Activated effector memory CD4-positive, alpha-beta T cell treated with Interleukin-2 at 50 U/mL for 16 hours (primary cell): Measurements from ENCODE around the gene RNASE4.
"Not testable (repeated sequence)": the region's sequence is repeated elsewhere in the genome, so short reads cannot be mapped to it uniquely, and the experiment has no call there.

ENCODE experiments used
- DNase-seq: peaks from one replicate; pipeline ENCODE4 v3.0.0-alpha.2; 2020

The RNASE4 gene

DNA sequence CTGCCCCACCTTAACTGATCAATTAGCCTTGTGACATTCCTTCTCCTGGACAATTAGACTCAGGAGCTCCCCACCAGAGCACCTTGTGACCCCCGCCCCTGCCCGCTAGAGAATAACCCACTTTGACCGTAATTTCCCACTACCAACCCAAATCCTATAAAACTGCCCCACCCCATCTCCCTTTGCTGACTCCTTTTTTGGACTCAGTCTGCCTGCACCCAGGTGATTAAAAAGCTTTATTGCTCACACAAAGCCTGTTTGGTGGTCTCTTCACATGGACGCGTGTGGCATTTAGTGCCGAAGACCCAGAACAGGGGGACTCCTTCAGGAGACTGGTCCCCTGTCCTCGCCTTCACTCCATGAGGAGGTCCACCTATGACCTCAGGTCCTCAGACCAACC, 16.6 kb downstream of the RNASE4 start:
- DNase-seq, result not testable (repeated sequence)

DNA sequence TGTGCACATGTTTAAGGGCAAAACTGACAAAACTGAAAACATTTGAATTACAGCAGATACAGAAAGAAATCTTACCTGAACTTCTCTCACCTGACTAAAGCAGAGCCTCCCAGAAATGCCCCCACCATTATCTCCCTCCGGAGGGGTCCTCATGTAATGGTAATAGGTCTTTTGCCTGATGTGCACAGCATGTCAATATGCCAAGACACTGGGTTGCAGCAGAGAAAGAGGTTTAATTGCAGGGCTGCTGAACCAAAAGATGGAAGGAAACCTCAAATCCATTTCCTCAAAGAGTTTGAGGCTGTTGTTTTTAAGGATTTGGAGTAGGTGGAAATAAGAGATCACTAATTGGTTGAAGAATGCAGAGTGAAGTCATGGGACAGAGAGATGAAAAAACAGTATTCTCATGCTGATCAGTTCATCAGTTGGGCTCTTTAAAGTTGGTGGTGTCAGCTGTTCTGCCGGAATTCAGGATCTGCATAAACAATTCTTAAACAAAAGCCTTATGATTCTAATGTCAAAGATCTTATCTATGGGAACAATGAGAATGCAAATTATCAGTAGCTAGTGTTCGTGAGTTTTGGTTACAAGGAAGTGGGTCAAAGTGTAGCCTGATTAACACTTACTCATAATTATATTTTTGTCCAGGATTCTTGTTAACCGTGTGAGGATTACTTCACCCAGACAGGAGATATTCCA, 22.4 kb downstream of the RNASE4 start:
- no peak for DNase-seq

DNA sequence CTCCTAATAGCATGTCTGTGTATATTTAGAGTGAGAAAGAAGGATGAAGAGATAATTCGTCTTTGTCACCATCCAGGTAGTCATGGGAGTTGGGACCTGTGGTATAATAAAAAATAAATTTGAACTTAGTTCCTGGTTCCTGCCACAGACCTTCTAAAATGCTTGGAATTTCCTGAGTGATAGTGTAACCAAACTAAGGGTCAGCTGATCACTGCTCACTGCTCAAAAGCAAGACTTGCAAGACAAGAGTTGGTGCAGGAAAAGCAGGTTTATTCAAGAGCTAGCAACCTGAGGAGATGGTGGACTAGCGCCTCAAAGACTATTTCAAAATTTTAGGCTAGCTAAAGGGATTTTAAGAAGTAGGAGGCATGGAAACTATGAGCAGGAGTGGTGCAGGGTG, 23.3 kb downstream of the RNASE4 start:
- DNase-seq, result no peak

DNA sequence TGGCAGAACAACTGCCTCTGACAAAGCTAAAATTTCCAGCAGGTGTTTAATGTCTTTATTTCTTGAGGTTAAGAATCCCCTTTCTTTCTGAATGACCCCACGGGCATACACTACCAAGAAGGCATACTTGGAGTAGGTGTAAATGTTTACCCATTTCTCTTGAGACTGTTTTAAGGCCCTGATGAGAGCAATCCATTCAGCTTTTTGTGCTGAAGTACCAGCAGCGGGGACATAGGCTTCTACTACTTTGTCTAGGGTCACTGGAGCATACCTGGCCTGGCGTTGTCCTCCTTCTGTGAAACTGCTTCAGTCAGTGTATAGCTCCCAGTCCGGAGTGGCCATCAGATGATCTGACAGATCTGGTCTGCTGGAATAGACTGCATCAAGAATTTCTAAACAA, 26.9 kb downstream of the RNASE4 start:
- no peak for DNase-seq

DNA sequence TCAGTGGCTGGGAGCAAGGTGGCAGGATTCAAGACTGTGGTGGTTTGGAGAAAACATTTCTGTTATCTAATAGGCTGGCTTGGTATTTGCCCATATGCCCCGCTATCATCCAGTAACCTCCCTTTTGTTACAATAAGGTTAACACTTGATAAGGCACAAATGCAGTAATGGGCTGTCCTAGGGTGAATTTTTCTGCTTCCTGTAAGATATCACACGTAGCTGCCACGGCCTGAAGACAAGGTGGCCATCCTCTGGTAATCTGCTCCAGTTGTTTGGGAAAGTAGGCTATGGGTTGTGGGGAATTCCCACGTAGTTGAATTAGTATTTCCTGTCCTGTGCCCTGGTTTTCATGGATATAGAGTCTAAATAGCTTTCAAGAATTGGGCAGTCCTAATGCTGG, 27.3 kb downstream of the RNASE4 start:
- no peak for DNase-seq

DNA sequence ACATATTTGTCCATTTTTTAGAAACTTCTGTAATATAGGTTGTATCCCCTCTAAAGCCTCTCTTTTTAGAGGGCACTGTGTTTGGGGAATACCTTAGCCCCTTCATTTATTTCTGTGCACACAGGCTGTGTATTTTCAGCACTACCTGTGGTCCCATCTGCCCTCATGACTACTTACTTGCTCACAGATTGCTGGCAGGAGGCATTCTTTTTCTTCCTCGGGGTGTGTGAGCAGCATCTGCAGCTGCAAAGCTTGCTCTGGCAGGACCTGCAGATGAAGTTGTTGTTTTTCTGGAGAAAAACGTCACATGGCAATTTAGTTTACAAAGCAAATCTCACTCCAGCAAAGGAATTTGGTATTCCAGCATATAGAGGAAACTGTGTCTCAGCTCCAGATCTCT, 28.5 kb downstream of the RNASE4 start:
- no peak for DNase-seq

DNA sequence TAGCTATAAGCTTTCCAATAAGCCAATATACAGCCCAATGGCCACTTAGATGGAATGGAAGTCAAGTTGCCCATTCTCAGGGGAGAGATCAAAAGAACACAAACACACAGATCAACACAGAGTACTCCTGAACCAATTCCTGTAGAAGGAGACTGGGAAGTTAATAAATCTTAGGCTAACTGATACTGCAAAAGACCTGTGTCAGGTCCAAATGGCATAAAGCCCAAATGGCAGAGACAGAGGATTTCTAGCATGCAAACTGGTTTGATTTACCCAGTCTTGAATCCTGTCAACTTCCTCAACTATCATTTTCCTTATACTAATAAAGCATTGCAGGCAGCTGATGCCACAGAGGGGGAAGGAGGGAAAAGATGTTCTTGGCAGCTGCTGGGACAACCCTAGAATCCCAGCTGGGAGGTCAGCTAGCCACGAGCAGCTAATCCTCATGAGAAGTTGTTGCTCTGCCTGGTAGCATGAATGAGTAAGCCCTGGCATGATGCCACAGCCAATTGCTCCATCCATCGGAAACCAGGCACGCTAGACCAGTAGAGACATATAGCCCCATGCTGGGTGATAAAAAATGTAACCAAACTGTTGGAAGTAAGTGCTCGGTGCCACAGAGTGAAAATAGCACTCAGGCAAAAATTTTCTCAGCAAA, 30.4 kb downstream of the RNASE4 start:
- DNase-seq, result no peak

DNA sequence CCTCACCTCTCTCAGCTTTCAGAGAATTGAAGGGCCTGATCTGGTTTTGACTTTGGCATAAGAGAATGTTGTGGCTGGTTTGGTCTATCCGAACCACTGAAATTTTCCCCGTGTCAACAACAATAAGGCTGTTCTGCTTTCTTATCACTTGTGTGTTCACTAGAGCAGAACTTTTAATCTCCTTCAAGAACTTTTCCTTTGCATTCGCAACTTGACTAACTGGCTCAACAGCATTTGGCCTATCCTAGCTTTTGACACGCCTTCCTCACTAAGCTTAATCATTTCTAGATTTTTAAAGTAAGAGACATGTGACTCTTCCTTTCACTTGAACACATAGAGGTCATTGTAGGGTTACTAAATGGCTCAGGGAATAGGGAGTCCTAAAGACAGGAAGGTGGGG, 35.4 kb downstream of the RNASE4 start:
- DNase-seq, result no peak

DNA sequence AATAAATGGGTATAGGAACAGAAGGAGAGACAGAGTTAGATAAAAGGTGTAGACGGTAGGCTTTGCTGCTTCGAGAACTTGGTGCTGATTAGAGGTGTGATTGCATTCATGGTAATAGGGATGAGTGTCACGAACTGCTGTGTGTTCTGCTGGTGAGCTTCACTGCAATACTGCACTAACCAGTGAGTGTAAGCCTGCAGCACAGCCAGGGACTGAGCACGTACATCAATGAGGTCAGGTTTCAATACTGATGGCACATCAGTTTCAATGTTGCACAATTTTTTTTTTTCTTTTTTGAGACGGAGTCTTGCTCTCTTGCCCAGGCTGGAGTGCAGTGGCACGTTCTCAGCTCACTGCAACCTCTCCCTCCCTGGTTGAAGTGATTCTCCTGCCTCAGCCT, 36.4 kb downstream of the RNASE4 start:
- DNase-seq, result no peak

DNA sequence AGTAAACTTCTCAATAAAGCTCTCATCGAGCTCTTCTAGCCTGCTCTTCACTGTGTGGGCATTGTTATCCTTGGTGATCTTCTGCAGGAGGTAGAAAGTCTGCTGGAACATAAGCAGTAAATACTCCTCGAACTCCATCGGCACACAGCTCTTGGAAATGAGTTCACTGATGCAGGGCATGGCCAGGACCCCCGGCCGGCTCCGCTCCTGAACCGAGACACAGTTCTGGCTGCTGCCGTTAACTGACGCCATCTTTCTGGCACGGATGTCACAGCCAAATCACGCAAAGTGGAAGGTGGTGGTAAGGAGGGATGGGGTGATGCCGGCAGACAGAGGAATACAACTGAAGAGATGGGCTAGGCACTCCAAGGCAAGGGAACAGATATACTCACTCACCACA, 37.7 kb downstream of the RNASE4 start:
- DNase-seq, result no peak

DNA sequence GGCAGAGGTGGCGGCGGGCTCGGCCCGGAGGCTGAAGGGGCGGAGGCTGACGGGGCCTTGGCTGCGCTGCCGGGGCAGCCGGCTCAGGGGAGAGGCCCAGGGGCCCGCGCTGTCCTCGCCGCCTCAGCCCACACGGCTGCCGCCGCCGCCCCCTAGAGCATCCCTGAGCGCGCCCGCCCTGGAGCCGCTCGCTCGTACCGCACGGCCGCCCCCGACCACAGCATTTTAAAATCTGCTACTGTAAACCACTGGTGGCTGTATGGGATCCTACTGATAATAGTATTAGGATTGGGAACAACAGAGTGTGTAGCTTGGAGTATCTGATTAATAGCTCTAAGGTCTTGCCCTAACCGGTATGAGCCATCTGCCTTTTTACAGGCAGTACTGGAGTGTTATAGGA, 39.1 kb downstream of the RNASE4 start:
- DNase-seq, result no peak

DNA sequence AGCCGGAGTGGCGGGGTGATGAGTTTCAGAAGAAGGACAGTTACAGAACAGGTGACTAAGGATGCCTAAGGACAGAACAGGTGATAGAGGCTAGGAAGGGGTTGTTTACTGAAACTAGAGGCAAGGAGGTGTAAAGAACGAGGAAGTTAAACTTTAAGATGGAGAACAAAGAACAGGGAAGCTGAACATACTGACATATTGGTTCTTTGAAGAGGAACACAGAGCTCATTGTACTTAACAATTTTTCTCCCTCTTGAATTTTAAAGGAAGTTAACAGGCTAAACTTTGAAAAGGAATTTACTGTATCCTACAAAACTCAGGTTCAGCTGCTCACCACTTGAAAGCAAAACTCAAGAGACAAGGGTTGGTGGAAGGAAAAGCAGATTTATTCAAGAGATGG, 41.8 kb downstream of the RNASE4 start:
- DNase-seq, result not testable (repeated sequence)

DNA sequence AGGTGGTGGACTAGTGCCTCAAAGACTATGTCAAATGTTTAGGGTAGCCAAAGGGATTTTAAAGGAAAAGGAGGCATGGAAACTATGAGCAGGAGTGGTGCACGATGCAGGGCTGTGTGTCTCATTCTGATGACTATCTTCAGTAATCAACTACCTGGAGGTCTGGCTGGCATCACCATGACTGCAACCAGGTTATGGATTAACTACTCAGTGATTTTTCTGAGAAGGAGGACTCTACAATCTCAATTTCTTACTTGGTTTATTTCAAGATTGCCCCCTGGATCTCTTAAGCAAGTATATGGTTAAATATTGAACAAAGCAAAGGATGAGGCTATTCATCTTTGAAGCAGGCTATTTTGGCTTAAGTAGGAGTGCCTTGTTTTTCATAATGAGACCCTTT, 42.2 kb downstream of the RNASE4 start:
- no peak for DNase-seq

DNA sequence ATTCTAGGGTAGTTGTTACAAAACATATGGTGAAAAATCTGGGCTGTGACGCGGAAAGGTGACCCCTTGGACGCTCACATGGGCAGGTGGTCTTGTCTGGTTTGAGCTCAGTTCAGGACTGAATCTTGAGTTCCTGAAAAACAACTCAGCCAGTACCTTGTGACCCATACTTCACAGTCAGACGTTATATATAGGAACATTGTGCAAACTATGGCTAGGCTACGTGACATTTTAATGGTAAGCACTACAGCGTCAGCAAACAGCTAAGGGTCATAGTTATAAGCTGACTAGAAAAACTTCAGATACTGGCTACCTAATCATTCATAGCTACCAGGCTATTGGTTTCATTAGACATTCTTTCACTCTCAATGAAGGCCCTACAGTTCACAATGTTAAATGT, 46.5 kb downstream of the RNASE4 start:
- DNase-seq, result no peak

DNA sequence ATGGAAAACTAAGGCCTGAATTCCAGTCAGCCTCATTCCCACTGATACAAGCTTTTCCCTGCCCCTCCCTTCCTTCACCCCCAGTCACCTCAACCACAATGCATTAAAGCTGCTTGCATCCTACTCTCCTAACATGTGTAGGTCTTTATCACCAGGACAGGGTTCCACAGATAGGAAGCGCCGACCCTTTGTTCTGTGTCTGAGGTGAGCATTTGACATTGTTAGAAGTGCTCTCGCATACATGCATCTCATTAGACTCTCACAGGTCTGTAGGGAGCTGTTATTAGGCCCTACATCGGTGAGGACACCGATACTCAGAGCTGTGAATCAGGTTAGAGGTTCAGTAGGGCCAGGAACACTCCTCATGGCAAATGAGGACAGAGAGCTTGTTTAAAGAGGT, 48.1 kb downstream of the RNASE4 start:
- DNase-seq, result no peak

DNA sequence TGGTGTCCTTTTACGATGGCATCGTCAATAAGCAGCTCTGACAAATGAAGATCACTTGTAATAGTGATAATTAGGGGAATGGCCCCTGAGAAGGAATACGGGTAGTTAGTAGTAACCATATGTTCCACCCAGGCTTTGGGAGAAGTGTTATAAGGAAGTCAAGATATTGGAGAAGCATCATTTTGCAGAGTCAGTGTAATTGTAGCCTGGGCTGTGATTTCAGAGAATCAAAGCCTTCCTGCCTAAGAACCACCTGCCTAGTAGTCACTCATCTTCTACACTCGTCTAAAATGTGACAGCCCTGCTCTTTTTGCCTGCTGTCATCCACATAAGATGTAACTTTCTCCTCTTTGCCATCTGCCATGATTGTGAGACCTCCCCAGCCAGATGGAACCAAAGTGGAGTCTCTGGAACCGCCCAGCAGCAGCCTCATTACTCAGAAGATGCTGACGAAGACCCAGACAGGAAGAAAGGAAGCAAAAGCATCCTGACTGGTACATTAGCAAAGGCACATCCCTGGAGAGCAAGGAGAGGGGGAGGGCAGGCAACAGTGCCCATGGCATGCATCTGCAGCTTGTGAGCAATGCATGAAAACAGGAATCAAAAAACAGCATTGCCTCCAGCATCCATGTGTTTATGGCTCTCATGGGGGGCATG, 48.7 kb downstream of the RNASE4 start:
- no peak for DNase-seq

DNA sequence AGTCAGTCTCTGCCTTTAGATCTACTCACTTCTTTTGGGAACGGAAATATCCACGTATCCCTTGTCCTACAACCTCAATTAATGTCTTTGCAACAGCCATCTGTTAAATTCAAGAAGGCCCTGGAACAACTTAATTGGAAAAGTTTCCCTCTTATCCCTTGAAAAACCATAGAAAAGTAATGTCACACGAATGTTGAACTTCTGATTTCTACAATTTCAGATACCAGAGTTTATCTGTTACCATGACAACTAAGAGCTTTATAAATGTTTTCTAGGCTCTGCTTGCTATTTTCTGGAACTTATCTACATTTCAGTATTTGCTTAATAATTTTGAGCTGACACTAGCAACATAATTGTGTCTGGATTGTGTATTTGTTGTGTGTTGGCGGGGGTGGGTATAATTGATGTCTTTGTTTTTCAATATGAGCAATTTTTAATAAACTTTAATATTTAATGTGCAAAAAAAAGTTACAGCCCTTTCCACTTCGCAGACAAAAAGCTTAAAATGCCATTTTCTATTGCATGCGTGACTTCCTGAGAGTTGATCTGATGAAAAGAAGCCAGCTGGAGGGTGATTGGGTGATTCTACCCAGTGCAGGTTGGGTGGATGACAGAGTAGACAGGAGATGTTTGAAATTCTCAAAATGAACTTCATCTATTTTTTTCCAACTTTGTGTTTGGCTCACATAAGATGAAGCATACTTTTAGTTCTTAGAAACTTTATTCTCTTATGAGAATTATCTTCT, 49.5 kb downstream of the RNASE4 start:
- DNase-seq, result no peak

DNA sequence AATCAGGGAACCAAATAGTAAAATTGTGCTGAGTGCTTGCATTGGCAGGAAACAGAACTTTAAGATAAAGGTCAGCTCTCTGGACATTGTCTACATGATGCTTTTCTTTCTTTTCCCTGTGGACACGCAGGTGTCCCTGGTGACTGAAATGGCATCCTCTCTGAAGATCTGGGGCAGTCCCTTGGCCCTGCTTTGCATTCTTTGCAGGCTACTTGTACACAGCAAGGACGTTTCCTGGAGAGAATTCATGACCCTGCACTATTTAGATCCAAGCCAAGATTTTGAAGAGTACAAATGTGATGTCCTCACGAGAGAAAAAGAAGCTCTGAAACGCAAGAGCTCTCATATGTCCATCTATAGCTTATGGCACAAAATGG, 50.1 kb downstream of the RNASE4 start:
- DNase-seq, result no peak

DNA sequence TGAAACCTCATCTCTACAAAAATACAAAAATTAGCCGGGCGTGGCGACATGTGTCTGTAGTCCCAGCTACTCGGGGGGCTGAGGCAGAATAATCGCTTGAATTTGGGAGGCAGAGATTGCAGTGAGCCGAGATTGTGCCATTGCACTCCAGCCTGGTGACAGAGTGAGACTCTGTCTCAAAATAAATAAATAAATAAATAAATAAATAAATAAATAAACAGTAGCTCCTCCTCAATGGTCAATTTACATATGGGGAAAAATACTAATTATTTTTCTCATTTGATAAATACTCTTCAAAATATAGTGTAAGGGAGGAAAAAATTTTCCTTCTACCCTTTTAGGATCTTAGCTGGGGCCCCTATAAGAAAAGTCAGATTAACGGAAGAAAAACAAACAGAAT, 53.9 kb downstream of the RNASE4 start:
- DNase-seq, result not testable (repeated sequence)

DNA sequence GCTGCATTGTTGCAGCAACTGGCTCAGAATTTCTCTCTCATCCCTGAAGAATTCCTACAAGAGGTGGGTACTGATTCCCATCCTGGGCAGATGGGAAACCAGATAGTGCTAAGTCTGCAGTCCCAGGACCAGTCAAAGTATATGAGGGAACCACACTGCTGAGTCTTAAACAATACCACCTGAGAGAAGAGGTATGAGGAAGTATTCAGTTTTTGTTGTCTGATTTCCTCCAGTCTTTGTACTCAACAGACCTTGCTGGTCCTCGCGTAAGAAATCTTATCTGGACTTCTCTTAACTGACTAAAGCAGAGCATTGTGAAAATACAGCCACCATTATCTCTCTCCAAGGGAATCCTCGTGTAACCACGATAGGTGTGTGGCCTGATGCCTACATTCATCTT, 57.8 kb downstream of the RNASE4 start:
- no peak for DNase-seq

DNA sequence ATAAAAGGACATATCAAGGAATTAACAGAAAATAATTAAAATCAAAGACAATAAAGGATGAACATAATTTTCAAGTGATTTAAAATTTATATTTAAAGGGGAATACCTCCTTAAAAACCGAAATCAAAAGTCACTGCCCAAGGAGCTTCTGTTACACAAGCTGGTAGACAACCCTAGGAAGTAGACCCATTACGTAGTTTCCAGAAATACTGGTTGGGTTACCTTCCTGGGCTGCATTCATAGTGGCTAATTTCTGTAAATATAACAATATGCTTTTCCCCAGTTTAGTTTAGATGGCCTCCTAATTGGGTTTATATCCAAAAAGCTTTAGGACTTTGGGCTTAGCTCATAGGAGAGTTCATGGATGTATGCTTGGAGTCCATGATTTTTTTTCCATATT, 59.2 kb downstream of the RNASE4 start:
- DNase-seq, result no peak

DNA sequence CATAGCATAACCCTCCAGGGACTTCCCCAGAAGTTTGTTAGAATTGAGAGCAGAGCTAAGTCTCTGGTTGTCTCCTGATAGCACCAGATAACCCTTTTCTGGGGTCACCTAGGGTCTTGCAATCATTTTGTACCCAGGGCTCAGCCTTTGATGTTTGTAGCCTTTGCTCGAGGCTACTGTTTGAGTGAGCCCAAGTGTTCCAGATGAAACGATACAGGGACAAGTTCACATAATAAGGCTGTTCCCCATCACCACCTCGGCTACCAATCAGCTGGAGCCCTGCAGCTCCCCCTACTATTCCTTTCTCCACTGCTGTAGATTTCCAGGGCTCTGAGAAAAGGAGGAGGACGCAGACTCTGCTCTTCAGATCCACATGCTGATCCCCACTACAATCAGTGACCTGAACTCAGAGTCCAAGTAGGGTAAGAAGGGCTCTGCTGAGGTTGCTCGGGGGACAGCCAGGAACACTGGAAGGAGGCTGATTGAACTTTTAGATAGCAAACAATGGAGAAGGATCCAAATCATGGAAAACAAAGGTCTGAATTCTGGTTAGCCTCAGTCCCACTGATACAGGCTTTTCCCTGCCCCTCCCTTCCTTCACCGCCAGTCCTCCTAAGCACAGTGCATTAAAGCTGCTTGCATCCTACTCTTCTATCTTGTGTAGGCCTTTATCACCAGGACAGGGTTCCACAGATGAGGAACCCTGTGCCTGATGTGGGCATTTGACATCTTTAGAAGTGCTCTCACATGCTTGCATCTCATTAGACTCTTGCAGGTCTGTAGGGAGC, 61.4 kb downstream of the RNASE4 start, which contains the start of gene EDDM3A:
TSS of gene EDDM3A (plus strand) at position 317 of the 788 bp plus-strand sequence. CDS start 1,694 bp downstream, outside the sequence.
- no peak for DNase-seq

DNA sequence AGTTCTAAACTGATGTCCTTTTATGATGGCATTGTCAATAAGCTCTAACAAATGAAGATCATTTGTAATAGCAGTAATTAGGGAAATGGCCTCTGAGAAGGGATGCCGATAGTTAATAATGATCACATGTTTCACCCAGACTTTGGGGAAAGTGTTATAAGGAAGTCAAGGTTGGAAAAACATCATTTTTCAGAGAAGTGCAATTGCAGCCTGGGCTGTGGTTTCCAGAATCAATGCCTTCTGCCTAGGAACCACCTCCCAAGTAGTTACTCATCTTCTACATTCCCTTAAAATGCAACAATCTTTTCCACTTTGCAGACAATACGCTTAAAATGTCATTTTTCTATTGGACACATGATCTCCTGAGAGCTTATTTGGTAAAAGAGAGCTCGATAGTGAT, 62.2 kb downstream of the RNASE4 start:
- DNase-seq, result no peak
